Nephron progenitor cell (in vitro differentiated cells): Measurements from ENCODE around the gene NET1.
A peak's percentile ranks its signal among the peaks of the same experiment; 100 is the strongest.

ENCODE experiments used
- DNase-seq: peaks from one replicate; pipeline ENCODE4 v3.0.0; 2021
- H3K27ac Mint-ChIP-seq: 2 replicates; pipeline ENCODE4 v1.8.0; 2021; ENCODE audit warnings: mild to moderate bottlenecking, moderate library complexity, mixed read lengths
- H3K27me3 Mint-ChIP-seq: 2 replicates; pipeline ENCODE4 v1.8.0; 2021; ENCODE audit warnings: mild to moderate bottlenecking, low read depth, mixed read lengths; ENCODE audit not compliant: poor library complexity
- H3K36me3 Mint-ChIP-seq: 2 replicates; pipeline ENCODE4 v1.8.0; 2021; ENCODE audit warnings: low read depth, mixed read lengths
- H3K4me1 Mint-ChIP-seq: 2 replicates; pipeline ENCODE4 v1.8.0; 2021; ENCODE audit warnings: mixed read lengths
- H3K4me3 Mint-ChIP-seq: 2 replicates; pipeline ENCODE4 v1.8.0; 2021; ENCODE audit warnings: mild to moderate bottlenecking, moderate library complexity, mixed read lengths
- H3K9me3 Mint-ChIP-seq: 2 replicates; pipeline ENCODE4 v1.8.0; 2021; ENCODE audit warnings: mild to moderate bottlenecking, moderate library complexity, mixed read lengths
- CTCF ChIP-seq: fragments of 200-600 bp; sonication (generic); IDR thresholded peaks from 2 replicates; pipeline ENCODE4 v1.5.0; 2021; ENCODE audit warnings: antibody characterized with exemption

The NET1 gene

DNA sequence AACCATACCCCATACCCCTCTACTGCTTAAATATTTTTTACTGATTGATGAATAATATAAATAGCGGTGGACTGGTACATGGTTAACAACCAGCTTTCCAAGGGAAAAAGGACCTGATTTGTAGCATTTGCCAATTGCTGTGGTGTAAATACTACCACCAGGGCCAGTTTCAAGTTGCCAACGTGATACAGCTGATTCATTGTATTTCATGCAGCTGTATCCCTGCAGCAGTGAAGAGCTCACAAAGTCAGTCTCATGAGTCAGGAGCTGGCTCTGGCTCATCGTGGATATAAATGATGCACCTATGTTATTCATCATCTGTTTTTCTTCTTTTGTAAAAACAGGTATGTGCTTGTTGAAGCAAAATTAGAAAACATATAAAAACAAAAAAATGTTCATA is 71.8 kb downstream of the NET1 start:
- H3K4me1 Mint-ChIP-seq = peaks cover 24% of the 10 kb centered on the region
- DNase-seq = no peak
- no peak overlapping the region for H3K4me3 Mint-ChIP-seq
- H3K36me3 Mint-ChIP-seq = no peaks in the 10 kb centered on the region
- TF ChIP-seq CTCF = no peak
- no peaks in the 10 kb centered on the region for H3K9me3 Mint-ChIP-seq
- peaks cover 8% of the 10 kb centered on the region for H3K27me3 Mint-ChIP-seq
- H3K27ac Mint-ChIP-seq = no peak overlapping the region

- H3K36me3 Mint-ChIP-seq = no peaks in the 10 kb centered on the region
Observed at GRCh38 chr10:5485290-5485689, 72.9 kb downstream of the NET1 start.

GRCh38 chr10:5485948-5486852 is 73.8 kb downstream of the NET1 start:
- no peak for DNase-seq
- H3K9me3 Mint-ChIP-seq = no peaks in the 10 kb centered on the region
- H3K4me3 Mint-ChIP-seq = no peak overlapping the region
- peaks cover 17% of the 10 kb centered on the region for H3K4me1 Mint-ChIP-seq
- no peak for TF ChIP-seq CTCF
- no peaks in the 10 kb centered on the region for H3K36me3 Mint-ChIP-seq
- H3K27me3 Mint-ChIP-seq = peaks cover 3% of the 10 kb centered on the region
- H3K27ac Mint-ChIP-seq = peak overlapping the region; percentile 57

More at GRCh38 chr10:5485290-5485689, 72.9 kb downstream of the NET1 start:
- no peak for DNase-seq
- Mint-ChIP-seq H3K27me3 (peaks cover 3% of the 10 kb centered on the region), H3K27ac (no peak overlapping the region), H3K4me3 (no peak overlapping the region), H3K4me1 (peaks cover 21% of the 10 kb centered on the region), H3K9me3 (no peaks in the 10 kb centered on the region)
- no peak for TF ChIP-seq CTCF

- H3K4me3 Mint-ChIP-seq = no peak overlapping the region
- H3K9me3 Mint-ChIP-seq = peaks cover 1% of the 10 kb centered on the region
- TF ChIP-seq CTCF = no peak
- no peak overlapping the region for H3K27ac Mint-ChIP-seq
- no peaks in the 10 kb centered on the region for H3K36me3 Mint-ChIP-seq
- DNase-seq = no peak
- peaks cover 3% of the 10 kb centered on the region for H3K27me3 Mint-ChIP-seq
- H3K4me1 Mint-ChIP-seq = peaks cover 16% of the 10 kb centered on the region
Observed at GRCh38 chr10:5486853-5487235, 74.5 kb downstream of the NET1 start.

- Mint-ChIP-seq H3K4me1 (peaks cover 19% of the 10 kb centered on the region), H3K27ac (no peak overlapping the region), H3K27me3 (peaks cover 3% of the 10 kb centered on the region), H3K36me3 (no peaks in the 10 kb centered on the region), H3K4me3 (no peak overlapping the region), H3K9me3 (peaks cover 8% of the 10 kb centered on the region)
- TF ChIP-seq CTCF = no peak
- no peak for DNase-seq
Observed at GRCh38 chr10:5488272-5489161, 76.2 kb downstream of the NET1 start.
